ENCODE data around the gene XYLT1. TPM values are rescaled to one million over a fixed set of nuclear protein-coding genes. Genes with fewer than 3 reads are reported as not detected.

Gene XYLT1
- total and polyA plus RNA-seq, 2 of the 8 experiments (the other 6 are each of a cell fraction or from before 2014, with no cell fraction given), result 6.6 to 25.4 TPM

DNA sequence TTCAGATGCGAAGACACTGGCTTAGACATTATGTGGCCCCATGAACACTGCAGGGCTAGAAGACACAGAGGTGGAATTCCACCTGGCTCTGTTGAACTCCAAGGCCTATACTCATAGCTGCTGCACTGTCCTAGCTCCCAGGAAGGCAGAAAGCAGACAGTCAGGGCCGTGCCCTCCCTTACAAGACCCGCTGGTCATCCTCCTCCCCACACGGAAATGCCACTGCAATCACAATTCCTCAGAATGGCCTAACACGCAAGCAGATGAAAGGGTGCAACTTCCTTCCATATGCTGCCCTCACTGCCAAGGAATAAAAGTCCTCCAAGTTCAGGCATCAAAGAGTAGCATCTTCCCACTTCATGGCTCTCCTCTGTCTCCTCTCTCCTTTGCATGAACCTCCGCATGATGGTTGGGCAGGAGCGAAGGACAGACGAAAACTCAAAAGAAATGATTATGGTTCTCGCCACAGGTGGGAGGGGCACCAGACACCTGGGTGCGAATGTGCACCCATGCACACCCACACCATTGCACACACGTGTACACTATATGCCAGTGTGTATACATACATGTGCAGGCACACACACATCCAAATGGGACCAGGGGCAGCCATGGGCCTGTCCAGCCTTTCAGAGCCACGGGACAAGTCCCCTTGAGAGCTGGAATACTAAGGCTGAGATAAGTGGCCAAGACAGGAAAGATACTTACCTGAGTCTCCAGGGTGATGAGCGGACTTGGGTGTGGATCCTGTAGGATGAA, 113.3 kb downstream of the XYLT1 start:
- H3K79me1 ChIP-seq (ENCODE audit: low read depth, low read length), result no peaks in the 10 kb centered on the region
- POLR2A ChIA-PET (ENCODE audit: partially characterized antibody), result interaction anchor here (0.6 kb wide), 1 partner anchor 19 kb away, joined by 3 read pairs; no protein-coding TSS in a partner anchor
- FAIRE-seq, result no peak
- TF ChIP-seq, protein P1, sequence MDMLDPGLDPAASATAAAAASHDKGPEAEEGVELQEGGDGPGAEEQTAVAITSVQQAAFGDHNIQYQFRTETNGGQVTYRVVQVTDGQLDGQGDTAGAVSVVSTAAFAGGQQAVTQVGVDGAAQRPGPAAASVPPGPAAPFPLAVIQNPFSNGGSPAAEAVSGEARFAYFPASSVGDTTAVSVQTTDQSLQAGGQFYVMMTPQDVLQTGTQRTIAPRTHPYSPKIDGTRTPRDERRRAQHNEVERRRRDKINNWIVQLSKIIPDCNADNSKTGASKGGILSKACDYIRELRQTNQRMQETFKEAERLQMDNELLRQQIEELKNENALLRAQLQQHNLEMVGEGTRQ (IDR thresholded peaks at IDR 0.05; ENCODE audit: low read length), result no peak
- TF ChIP-seq SIN3A (conservative IDR thresholded peaks at IDR 0.05 in 1 of 2, IDR thresholded peaks at IDR 0.05 in 1 of 2; ENCODE audit: low read depth in 1 of 2, low read length in 2 of 2) (no peak), NANOG (IDR thresholded peaks at IDR 0.05; ENCODE audit: insufficient read depth, low read depth, low read length, poor library complexity, severe bottlenecking) (no peak), EP300 (IDR thresholded peaks at IDR 0.05; ENCODE audit: borderline replicate concordance in 1 of 2, low read depth in 2 of 2, low read length in 2 of 2) (no peak), BCL11A (IDR thresholded peaks at IDR 0.05; ENCODE audit: low read depth in 2 of 2, low read length in 2 of 2) (no peak), NRF1 (IDR thresholded peaks at IDR 0.05; ENCODE audit: low read depth, low read length) (no peak), RXRA (IDR thresholded peaks at IDR 0.05; ENCODE audit: insufficient read depth, low read depth, low read length) (no peak), SIX5 (IDR thresholded peaks at IDR 0.05; ENCODE audit: low read depth, low read length) (no peak), HDAC6 (IDR thresholded peaks at IDR 0.05; ENCODE audit: low read depth, low read length) (no peak), MAFK (IDR thresholded peaks at IDR 0.05; ENCODE audit: low read depth, low read length) (no peak), KDM4A (IDR thresholded peaks at IDR 0.05; ENCODE audit: low read depth, low read length, severe bottlenecking) (no peak)

More for the DNA sequence above, 113.3 kb downstream of the XYLT1 start:
- Histone ChIP-seq H3K4ac (replicated peaks; ENCODE audit: insufficient read length, low read depth, low read length) (no peak overlapping the region), H3K18ac (ENCODE audit: extremely low read depth, low read length) (no peak overlapping the region), H3K27me3 (replicated peaks in 1 of 4; ENCODE audit: control insufficient read depth in 3 of 4, extremely low read depth in 1 of 4, insufficient read depth in 3 of 4, low read length in 3 of 4) (no peaks in the 10 kb centered on the region), H3K4me2 (ENCODE audit: insufficient read depth in 1 of 2, low read depth in 2 of 2, low read length in 2 of 2) (no peak overlapping the region), H2BK15ac (ENCODE audit: low read length) (no peak overlapping the region), H3K79me2 (ENCODE audit: control insufficient read depth in 1 of 2, insufficient read depth in 2 of 2, low read length in 2 of 2) (no peaks in the 10 kb centered on the region), H3K9me3 (ENCODE audit: insufficient read depth in 2 of 2, low read depth in 1 of 2, low read length in 1 of 2) (no peaks in the 10 kb centered on the region), H2BK20ac (ENCODE audit: low read length) (no peak overlapping the region), H2BK5ac (ENCODE audit: low read depth, low read length) (no peak overlapping the region), H3K36me3 (ENCODE audit: control insufficient read depth in 2 of 4, insufficient read depth in 4 of 4, low read length in 3 of 4) (no peaks in the 10 kb centered on the region), H3K9ac (replicated peaks in 1 of 4; ENCODE audit: extremely low read depth in 1 of 4, low read depth in 3 of 4, low read length in 3 of 4) (no peak overlapping the region), H2BK120ac (replicated peaks; ENCODE audit: low read depth, low read length) (no peak overlapping the region), H2AFZ (ENCODE audit: low read length) (no peak overlapping the region), H3K4me3 (ENCODE audit: extremely low read depth in 1 of 4, insufficient read depth in 2 of 4, low read depth in 3 of 4, low read length in 4 of 4) (no peak overlapping the region), H4K20me1 (replicated peaks in 1 of 2; ENCODE audit: control insufficient read depth in 1 of 2, insufficient read depth in 2 of 2, low read length in 2 of 2) (no peaks in the 10 kb centered on the region), H2AK5ac (ENCODE audit: low read depth, low read length) (no peak overlapping the region), H3K27ac (ENCODE audit: low read depth, low read length) (no peak overlapping the region), H4K5ac (ENCODE audit: insufficient read length, low read depth, low read length) (no peak overlapping the region), H4K91ac (replicated peaks; ENCODE audit: insufficient read length, low read length) (no peak overlapping the region), H3K4me1 (replicated peaks in 1 of 4; ENCODE audit: control insufficient read depth in 3 of 4, insufficient read depth in 4 of 4, low read length in 3 of 4) (peaks cover 0 to 2% (median 0%) of the 10 kb centered on the region in 4 experiments; a peak in 2 of 7 replicates), H3K23ac (ENCODE audit: insufficient read length) (no peak overlapping the region), H4K8ac (ENCODE audit: extremely low read depth, insufficient read depth, low read length) (no peak overlapping the region), H2BK12ac (ENCODE audit: low read depth, low read length) (no peak overlapping the region; the same call in 1 of the 2 replicates), H3K23me2 (ENCODE audit: low read depth, low read length) (no peaks in the 10 kb centered on the region), H3K14ac (ENCODE audit: insufficient read length) (no peak overlapping the region), H3K56ac (replicated peaks; ENCODE audit: insufficient read length, low read depth, low read length) (no peak overlapping the region)
- DNase-seq (ENCODE audit: low read depth in 1 of 2, low spot score in 2 of 2), result no peak
- WGBS, 2 experiments (ENCODE audit: extremely low coverage in 1 of 2, insufficient coverage in 1 of 2, insufficient read length in 1 of 2, insufficient replicate concordance in 2 of 2, low coverage in 1 of 2, low lambda C conversion rate in 2 of 2, missing lambda C conversion rate in 1 of 2), result 93% methylated on average over 13 of the region's 13 CpGs; no CpG with 5 or more reads in 1 of the 2 experiments
- CTCF ChIA-PET (ENCODE audit: partially characterized antibody), result interaction anchor here (0.9 kb wide), 1 partner anchor 10 kb away, joined by 3 read pairs; no protein-coding TSS in a partner anchor

Measured in H1 (cell line).